ENCODE data around the gene TRAPPC1.

GRCh38 chr17:7955414-7956227, 23.9 kb upstream of the TRAPPC1 start:
- TF ChIP-seq CTCF (conservative IDR thresholded peaks at IDR 0.05; ENCODE audit: low read depth in 2 of 2) (no peak), EZH2 (IDR thresholded peaks at IDR 0.05; ENCODE audit: low read depth, unreplicated experiment) (no peak)

Measured in GM23338 (cell line).